ENCODE data around the gene PHLDB1. TPM values are rescaled to one million over a fixed set of nuclear protein-coding genes. Genes with fewer than 3 reads are reported as not detected.

The PHLDB1 gene
- total and polyA plus RNA-seq, 2 of the 8 experiments (the other 6 are each of a cell fraction or from before 2014, with no cell fraction given), result 53.9 to 74.8 TPM

- Histone ChIP-seq H2AK5ac (ENCODE audit: low read depth, low read length) (0 out of 2 replicates have a peak overlapping the region, but pooled peaks have one; percentile 10), H3K36me3 (ENCODE audit: control insufficient read depth in 2 of 4, insufficient read depth in 4 of 4, low read length in 3 of 4) (no peaks in the 10 kb centered on the region), H3K56ac (replicated peaks; ENCODE audit: insufficient read length, low read depth, low read length) (no peak overlapping the region), H3K4me1 (replicated peaks in 1 of 4; ENCODE audit: control insufficient read depth in 3 of 4, insufficient read depth in 4 of 4, low read length in 3 of 4) (peaks cover 17 to 60% (median 43%) of the 10 kb centered on the region in 4 experiments), H3K27ac (ENCODE audit: low read depth, low read length) (no peak overlapping the region), H4K91ac (replicated peaks; ENCODE audit: insufficient read length, low read length) (peak overlapping the region; percentile 19), H3K18ac (ENCODE audit: extremely low read depth, low read length) (peak overlapping the region; percentile 26; the same call in 1 of the 2 replicates), H4K5ac (ENCODE audit: insufficient read length, low read depth, low read length) (no peak overlapping the region), H3K79me2 (ENCODE audit: control insufficient read depth in 1 of 2, insufficient read depth in 2 of 2, low read length in 2 of 2) (peaks cover 6 to 19% of the 10 kb centered on the region in 2 experiments; a peak in 2 of 4 replicates), H2BK15ac (ENCODE audit: low read length) (peak overlapping the region; percentile 95), H3K9ac (replicated peaks in 1 of 4; ENCODE audit: extremely low read depth in 1 of 4, low read depth in 3 of 4, low read length in 3 of 4) (no peak overlapping the region), H2AFZ (ENCODE audit: low read length) (no peak overlapping the region), H3K4ac (replicated peaks; ENCODE audit: insufficient read length, low read depth, low read length) (no peak overlapping the region), H3K23me2 (ENCODE audit: low read depth, low read length) (peaks cover 7% of the 10 kb centered on the region), H3K4me2 (ENCODE audit: insufficient read depth in 1 of 2, low read depth in 2 of 2, low read length in 2 of 2) (no peak overlapping the region), H2BK20ac (ENCODE audit: low read length) (peak overlapping the region; percentile 91), H3K27me3 (replicated peaks in 1 of 4; ENCODE audit: control insufficient read depth in 3 of 4, extremely low read depth in 1 of 4, insufficient read depth in 3 of 4, low read length in 3 of 4) (0 out of 7 replicates have a peak, but pooled peaks cover 0 to 2% (median 0%) of the 10 kb centered on the region in 4 experiments), H3K9me3 (ENCODE audit: insufficient read depth in 2 of 2, low read depth in 1 of 2, low read length in 1 of 2) (no peaks in the 10 kb centered on the region), H4K20me1 (replicated peaks in 1 of 2; ENCODE audit: control insufficient read depth in 1 of 2, insufficient read depth in 2 of 2, low read length in 2 of 2) (peaks cover 0 to 3% of the 10 kb centered on the region in 2 experiments), H2BK12ac (ENCODE audit: low read depth, low read length) (peak overlapping the region; percentile 75; the same call in 1 of the 2 replicates), H3K14ac (ENCODE audit: insufficient read length) (no peak overlapping the region), H3K79me1 (ENCODE audit: low read depth, low read length) (peaks cover 13% of the 10 kb centered on the region), H2BK120ac (replicated peaks; ENCODE audit: low read depth, low read length) (no peak overlapping the region), H3K23ac (ENCODE audit: insufficient read length) (no peak overlapping the region), H2BK5ac (ENCODE audit: low read depth, low read length) (peak overlapping the region; percentile 22; the same call in 1 of the 2 replicates), H3K4me3 (ENCODE audit: extremely low read depth in 1 of 4, insufficient read depth in 2 of 4, low read depth in 3 of 4, low read length in 4 of 4) (no peak overlapping the region), H4K8ac (ENCODE audit: extremely low read depth, insufficient read depth, low read length) (no peak overlapping the region)
- FAIRE-seq (no peak), DNase-seq (ENCODE audit: low read depth in 1 of 2, low spot score in 2 of 2) (no peak)
- ChIA-PET POLR2A (ENCODE audit: partially characterized antibody) (interaction anchor here (0.6 to 28.7 kb wide), 7 partner anchors 11 to 401 kb away, joined by 3 to 574 read pairs (median 3); partner anchors contain the start of genes ARCN1 and PHLDB1), CTCF (ENCODE audit: partially characterized antibody) (interaction anchor here (0.5 to 7.6 kb wide), 8 partner anchors 10 to 448 kb away, joined by 3 to 57 read pairs (median 4); no protein-coding TSS in a partner anchor)
- 90% methylated on average over 11 of the region's 11 CpGs; no CpG with 5 or more reads in 1 of the 2 experiments for WGBS, 2 experiments (ENCODE audit: extremely low coverage in 1 of 2, insufficient coverage in 1 of 2, insufficient read length in 1 of 2, insufficient replicate concordance in 2 of 2, low coverage in 1 of 2, low lambda C conversion rate in 2 of 2, missing lambda C conversion rate in 1 of 2)
- TF ChIP-seq SP2 (IDR thresholded peaks at IDR 0.05; ENCODE audit: low read length) (no peak), POLR2AphosphoS5 (IDR thresholded peaks at IDR 0.05; ENCODE audit: low read depth, low read length) (no peak), TEAD4 (IDR thresholded peaks at IDR 0.05; ENCODE audit: low read depth, low read length) (no peak), GTF2F1 (IDR thresholded peaks at IDR 0.05; ENCODE audit: borderline replicate concordance, low read depth, low read length) (no peak)
- TF ChIP-seq, protein P1, sequence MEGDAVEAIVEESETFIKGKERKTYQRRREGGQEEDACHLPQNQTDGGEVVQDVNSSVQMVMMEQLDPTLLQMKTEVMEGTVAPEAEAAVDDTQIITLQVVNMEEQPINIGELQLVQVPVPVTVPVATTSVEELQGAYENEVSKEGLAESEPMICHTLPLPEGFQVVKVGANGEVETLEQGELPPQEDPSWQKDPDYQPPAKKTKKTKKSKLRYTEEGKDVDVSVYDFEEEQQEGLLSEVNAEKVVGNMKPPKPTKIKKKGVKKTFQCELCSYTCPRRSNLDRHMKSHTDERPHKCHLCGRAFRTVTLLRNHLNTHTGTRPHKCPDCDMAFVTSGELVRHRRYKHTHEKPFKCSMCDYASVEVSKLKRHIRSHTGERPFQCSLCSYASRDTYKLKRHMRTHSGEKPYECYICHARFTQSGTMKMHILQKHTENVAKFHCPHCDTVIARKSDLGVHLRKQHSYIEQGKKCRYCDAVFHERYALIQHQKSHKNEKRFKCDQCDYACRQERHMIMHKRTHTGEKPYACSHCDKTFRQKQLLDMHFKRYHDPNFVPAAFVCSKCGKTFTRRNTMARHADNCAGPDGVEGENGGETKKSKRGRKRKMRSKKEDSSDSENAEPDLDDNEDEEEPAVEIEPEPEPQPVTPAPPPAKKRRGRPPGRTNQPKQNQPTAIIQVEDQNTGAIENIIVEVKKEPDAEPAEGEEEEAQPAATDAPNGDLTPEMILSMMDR (IDR thresholded peaks at IDR 0.05; ENCODE audit: control extremely low read depth in 1 of 3, insufficient read depth in 1 of 3, low read depth in 1 of 3, low read length in 3 of 3), result no peak
These were observed 10.9 kb downstream of the PHLDB1 start for GRCh38 chr11:118618115-118618990.

Data from H1 (cell line).